Measurements from ENCODE around the gene ELP5. TPM values are rescaled to one million over a fixed set of nuclear protein-coding genes. Genes with fewer than 3 reads are reported as not detected.

ELP5 gene
- total and polyA plus RNA-seq, 10 of the 15 experiments (the other 5 are each of a cell fraction or from before 2014, with no cell fraction given) = 41.1 to 109 (median 77.5) TPM

DNA sequence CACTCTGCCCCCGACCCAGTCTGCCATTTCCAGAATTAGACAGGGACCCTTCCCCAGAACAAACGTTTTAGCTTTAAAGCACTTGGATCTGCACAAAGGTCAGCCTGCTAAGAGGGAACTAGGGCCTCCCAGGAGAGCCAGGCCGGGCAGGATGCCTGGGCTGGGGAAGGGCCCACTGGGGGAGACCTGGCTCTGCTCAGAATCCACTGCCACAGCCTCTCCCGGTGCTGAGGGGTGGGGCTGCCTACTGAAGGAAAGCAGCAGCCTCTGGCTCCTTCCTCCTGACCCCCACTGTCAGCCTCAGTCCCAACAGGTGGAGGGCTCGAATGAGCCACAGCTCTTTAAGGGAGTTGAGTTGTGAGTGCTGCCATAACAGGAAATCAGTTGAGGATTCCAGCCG, 40.7 kb downstream of the ELP5 start:
- no peaks in the 10 kb centered on the region; the same call in 1 of the 2 replicates for H4K20me1 ChIP-seq (ENCODE audit: control insufficient read depth, insufficient read depth)
- H3K79me2 ChIP-seq (ENCODE audit: control insufficient read depth, insufficient read depth, low read length) = no peaks in the 10 kb centered on the region
- ChIA-PET CTCF (interaction anchor here (1.6 to 2.6 kb wide), 3 partner anchors 13 to 247 kb away, joined by 5 to 8 read pairs (median 6); no protein-coding TSS in a partner anchor), RAD21 (ENCODE audit: unreplicated experiment) (interaction anchor here (1.0 kb wide), 1 partner anchor 72 kb away, joined by 4 read pairs; no protein-coding TSS in a partner anchor), SMC1A (ENCODE audit: uncharacterized antibody, unreplicated experiment) (no interaction called here), POLR2A (no interaction called here)
- H3K4me1 ChIP-seq (ENCODE audit: control insufficient read depth, insufficient read depth, low read length) = peaks cover 3% of the 10 kb centered on the region
- FAIRE-seq (no peak), DNase-seq (ENCODE audit: low read depth, low spot score) (no peak), ATAC-seq (no peak)
- WGBS (ENCODE audit: insufficient coverage, insufficient replicate concordance, low lambda C conversion rate, missing lambda C conversion rate) = 10% methylated on average over 6 of the region's 6 CpGs
- in situ Hi-C loops (cut with MboI) (no loop called here), intact Hi-C loops (cut with micrococcal nuclease; ENCODE audit: unreplicated experiment) (no loop called here)
- H3K27me3 ChIP-seq (replicated peaks in 1 of 2; ENCODE audit: control insufficient read depth in 2 of 2, insufficient read depth in 2 of 2, low read length in 1 of 2) = peaks cover 3 to 6% of the 10 kb centered on the region in 2 experiments
- H3K27ac ChIP-seq (ENCODE audit: control insufficient read depth, insufficient read depth) = no peak overlapping the region
- H3K4me3 ChIP-seq = no peak overlapping the region
- no TSS peak for BruUV-seq (replicated peaks)
- H3K9ac ChIP-seq (ENCODE audit: control insufficient read depth, insufficient read depth, low read length) = no peak overlapping the region
- no peaks in the 10 kb centered on the region for H3K9me3 ChIP-seq (replicated peaks; ENCODE audit: control insufficient read depth, insufficient read depth, low read length)
- H3K4me2 ChIP-seq (ENCODE audit: control insufficient read depth, insufficient read depth) = no peak overlapping the region
- no peak overlapping the region for H2AFZ ChIP-seq (ENCODE audit: control insufficient read depth, low read depth, low read length)
- H3K36me3 ChIP-seq (ENCODE audit: control insufficient read depth in 2 of 2, insufficient read depth in 2 of 2, low read length in 1 of 2) = no peaks in the 10 kb centered on the region
- TF ChIP-seq CHD2 (IDR thresholded peaks at IDR 0.05; ENCODE audit: borderline replicate concordance, low read depth, low read length) (no peak), DPF2 (IDR thresholded peaks at IDR 0.05) (no peak), KLF5 (IDR thresholded peaks at IDR 0.05; ENCODE audit: partially characterized antibody) (no peak), BRCA1 (IDR thresholded peaks at IDR 0.05; ENCODE audit: low read depth, low read length) (no peak)
- TF ChIP-seq, protein P1, sequence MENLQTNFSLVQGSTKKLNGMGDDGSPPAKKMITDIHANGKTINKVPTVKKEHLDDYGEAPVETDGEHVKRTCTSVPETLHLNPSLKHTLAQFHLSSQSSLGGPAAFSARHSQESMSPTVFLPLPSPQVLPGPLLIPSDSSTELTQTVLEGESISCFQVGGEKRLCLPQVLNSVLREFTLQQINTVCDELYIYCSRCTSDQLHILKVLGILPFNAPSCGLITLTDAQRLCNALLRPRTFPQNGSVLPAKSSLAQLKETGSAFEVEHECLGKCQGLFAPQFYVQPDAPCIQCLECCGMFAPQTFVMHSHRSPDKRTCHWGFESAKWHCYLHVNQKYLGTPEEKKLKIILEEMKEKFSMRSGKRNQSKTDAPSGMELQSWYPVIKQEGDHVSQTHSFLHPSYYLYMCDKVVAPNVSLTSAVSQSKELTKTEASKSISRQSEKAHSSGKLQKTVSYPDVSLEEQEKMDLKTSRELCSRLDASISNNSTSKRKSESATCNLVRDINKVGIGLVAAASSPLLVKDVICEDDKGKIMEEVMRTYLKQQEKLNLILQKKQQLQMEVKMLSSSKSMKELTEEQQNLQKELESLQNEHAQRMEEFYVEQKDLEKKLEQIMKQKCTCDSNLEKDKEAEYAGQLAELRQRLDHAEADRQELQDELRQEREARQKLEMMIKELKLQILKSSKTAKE (IDR thresholded peaks at IDR 0.05; ENCODE audit: low read depth, poor library complexity, severe bottlenecking) = no peak
- TF ChIP-seq, protein P2, sequence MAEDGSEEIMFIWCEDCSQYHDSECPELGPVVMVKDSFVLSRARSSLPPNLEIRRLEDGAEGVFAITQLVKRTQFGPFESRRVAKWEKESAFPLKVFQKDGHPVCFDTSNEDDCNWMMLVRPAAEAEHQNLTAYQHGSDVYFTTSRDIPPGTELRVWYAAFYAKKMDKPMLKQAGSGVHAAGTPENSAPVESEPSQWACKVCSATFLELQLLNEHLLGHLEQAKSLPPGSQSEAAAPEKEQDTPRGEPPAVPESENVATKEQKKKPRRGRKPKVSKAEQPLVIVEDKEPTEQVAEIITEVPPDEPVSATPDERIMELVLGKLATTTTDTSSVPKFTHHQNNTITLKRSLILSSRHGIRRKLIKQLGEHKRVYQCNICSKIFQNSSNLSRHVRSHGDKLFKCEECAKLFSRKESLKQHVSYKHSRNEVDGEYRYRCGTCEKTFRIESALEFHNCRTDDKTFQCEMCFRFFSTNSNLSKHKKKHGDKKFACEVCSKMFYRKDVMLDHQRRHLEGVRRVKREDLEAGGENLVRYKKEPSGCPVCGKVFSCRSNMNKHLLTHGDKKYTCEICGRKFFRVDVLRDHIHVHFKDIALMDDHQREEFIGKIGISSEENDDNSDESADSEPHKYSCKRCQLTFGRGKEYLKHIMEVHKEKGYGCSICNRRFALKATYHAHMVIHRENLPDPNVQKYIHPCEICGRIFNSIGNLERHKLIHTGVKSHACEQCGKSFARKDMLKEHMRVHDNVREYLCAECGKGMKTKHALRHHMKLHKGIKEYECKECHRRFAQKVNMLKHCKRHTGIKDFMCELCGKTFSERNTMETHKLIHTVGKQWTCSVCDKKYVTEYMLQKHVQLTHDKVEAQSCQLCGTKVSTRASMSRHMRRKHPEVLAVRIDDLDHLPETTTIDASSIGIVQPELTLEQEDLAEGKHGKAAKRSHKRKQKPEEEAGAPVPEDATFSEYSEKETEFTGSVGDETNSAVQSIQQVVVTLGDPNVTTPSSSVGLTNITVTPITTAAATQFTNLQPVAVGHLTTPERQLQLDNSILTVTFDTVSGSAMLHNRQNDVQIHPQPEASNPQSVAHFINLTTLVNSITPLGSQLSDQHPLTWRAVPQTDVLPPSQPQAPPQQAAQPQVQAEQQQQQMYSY (CRISPR knock-in tag; IDR thresholded peaks at IDR 0.05) = no peak
- TF ChIP-seq, protein P3, sequence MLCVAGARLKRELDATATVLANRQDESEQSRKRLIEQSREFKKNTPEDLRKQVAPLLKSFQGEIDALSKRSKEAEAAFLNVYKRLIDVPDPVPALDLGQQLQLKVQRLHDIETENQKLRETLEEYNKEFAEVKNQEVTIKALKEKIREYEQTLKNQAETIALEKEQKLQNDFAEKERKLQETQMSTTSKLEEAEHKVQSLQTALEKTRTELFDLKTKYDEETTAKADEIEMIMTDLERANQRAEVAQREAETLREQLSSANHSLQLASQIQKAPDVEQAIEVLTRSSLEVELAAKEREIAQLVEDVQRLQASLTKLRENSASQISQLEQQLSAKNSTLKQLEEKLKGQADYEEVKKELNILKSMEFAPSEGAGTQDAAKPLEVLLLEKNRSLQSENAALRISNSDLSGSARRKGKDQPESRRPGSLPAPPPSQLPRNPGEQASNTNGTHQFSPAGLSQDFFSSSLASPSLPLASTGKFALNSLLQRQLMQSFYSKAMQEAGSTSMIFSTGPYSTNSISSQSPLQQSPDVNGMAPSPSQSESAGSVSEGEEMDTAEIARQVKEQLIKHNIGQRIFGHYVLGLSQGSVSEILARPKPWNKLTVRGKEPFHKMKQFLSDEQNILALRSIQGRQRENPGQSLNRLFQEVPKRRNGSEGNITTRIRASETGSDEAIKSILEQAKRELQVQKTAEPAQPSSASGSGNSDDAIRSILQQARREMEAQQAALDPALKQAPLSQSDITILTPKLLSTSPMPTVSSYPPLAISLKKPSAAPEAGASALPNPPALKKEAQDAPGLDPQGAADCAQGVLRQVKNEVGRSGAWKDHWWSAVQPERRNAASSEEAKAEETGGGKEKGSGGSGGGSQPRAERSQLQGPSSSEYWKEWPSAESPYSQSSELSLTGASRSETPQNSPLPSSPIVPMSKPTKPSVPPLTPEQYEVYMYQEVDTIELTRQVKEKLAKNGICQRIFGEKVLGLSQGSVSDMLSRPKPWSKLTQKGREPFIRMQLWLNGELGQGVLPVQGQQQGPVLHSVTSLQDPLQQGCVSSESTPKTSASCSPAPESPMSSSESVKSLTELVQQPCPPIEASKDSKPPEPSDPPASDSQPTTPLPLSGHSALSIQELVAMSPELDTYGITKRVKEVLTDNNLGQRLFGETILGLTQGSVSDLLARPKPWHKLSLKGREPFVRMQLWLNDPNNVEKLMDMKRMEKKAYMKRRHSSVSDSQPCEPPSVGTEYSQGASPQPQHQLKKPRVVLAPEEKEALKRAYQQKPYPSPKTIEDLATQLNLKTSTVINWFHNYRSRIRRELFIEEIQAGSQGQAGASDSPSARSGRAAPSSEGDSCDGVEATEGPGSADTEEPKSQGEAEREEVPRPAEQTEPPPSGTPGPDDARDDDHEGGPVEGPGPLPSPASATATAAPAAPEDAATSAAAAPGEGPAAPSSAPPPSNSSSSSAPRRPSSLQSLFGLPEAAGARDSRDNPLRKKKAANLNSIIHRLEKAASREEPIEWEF (IDR thresholded peaks at IDR 0.05; ENCODE audit: insufficient replicate concordance, low read depth, low read length) = no peak
- TF ChIP-seq, protein P4, sequence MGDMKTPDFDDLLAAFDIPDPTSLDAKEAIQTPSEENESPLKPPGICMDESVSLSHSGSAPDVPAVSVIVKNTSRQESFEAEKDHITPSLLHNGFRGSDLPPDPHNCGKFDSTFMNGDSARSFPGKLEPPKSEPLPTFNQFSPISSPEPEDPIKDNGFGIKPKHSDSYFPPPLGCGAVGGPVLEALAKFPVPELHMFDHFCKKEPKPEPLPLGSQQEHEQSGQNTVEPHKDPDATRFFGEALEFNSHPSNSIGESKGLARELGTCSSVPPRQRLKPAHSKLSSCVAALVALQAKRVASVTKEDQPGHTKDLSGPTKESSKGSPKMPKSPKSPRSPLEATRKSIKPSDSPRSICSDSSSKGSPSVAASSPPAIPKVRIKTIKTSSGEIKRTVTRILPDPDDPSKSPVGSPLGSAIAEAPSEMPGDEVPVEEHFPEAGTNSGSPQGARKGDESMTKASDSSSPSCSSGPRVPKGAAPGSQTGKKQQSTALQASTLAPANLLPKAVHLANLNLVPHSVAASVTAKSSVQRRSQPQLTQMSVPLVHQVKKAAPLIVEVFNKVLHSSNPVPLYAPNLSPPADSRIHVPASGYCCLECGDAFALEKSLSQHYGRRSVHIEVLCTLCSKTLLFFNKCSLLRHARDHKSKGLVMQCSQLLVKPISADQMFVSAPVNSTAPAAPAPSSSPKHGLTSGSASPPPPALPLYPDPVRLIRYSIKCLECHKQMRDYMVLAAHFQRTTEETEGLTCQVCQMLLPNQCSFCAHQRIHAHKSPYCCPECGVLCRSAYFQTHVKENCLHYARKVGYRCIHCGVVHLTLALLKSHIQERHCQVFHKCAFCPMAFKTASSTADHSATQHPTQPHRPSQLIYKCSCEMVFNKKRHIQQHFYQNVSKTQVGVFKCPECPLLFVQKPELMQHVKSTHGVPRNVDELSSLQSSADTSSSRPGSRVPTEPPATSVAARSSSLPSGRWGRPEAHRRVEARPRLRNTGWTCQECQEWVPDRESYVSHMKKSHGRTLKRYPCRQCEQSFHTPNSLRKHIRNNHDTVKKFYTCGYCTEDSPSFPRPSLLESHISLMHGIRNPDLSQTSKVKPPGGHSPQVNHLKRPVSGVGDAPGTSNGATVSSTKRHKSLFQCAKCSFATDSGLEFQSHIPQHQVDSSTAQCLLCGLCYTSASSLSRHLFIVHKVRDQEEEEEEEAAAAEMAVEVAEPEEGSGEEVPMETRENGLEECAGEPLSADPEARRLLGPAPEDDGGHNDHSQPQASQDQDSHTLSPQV (IDR thresholded peaks at IDR 0.05) = no peak
